ENCODE data around the gene ZNF536. TPM values are rescaled to one million over a fixed set of nuclear protein-coding genes. Genes with fewer than 3 reads are reported as not detected.

The ZNF536 gene
- polyA plus RNA-seq, 1 of the 3 experiments (the other 2 are of a cell fraction), result 0.41 TPM

- DNase-seq, result no peak
- WGBS (ENCODE audit: low lambda C conversion rate), result 43% methylated on average over 5 of the region's 5 CpGs
Observed at GRCh38 chr19:30565636-30566035, 193.5 kb downstream of the ZNF536 start.

GRCh38 chr19:30566681-30567420 is 194.7 kb downstream of the ZNF536 start:
- H3K27ac ChIP-seq (ENCODE audit: low read depth in 2 of 2, low read length in 1 of 2), result peak overlapping the region in 1 of 2 experiments; percentile 98; a peak in 2 of 4 replicates
- no peak overlapping the region for H3K4me3 ChIP-seq (ENCODE audit: low read depth in 2 of 2, low read length in 1 of 2)
- H3K4me1 ChIP-seq (ENCODE audit: control insufficient read depth in 1 of 2, insufficient read depth in 2 of 2, low read depth in 1 of 2, low read length in 1 of 2), result peaks cover 0 to 40% of the 10 kb centered on the region in 2 experiments; a peak in 2 of 4 replicates
- no peaks in the 10 kb centered on the region for H3K27me3 ChIP-seq (ENCODE audit: insufficient read depth)
- POLR2A ChIA-PET, result no interaction called here
- no peaks in the 10 kb centered on the region for H3K36me3 ChIP-seq (replicated peaks in 1 of 2; ENCODE audit: control insufficient read depth in 1 of 2, insufficient read depth in 2 of 2, low read length in 1 of 2)
- H3K9me2 ChIP-seq, result no peaks in the 10 kb centered on the region
- H2AFZ ChIP-seq (ENCODE audit: low read depth), result no peak overlapping the region
- no peaks in the 10 kb centered on the region for H3K79me2 ChIP-seq (ENCODE audit: insufficient read depth)
- no peaks in the 10 kb centered on the region for H4K20me1 ChIP-seq (ENCODE audit: insufficient read depth)
- H3K4me2 ChIP-seq, result no peak overlapping the region
- H3K9me3 ChIP-seq, result no peaks in the 10 kb centered on the region
- CTCF ChIA-PET, result interaction anchor here (0.8 to 1.8 kb wide), 5 partner anchors 10 to 103 kb away, joined by 3 to 6 read pairs (median 3); no protein-coding TSS in a partner anchor
- no peak for DNase-seq
- WGBS (ENCODE audit: low lambda C conversion rate), result 49% methylated on average over 14 of the region's 22 CpGs
- no peak overlapping the region for H3K9ac ChIP-seq
- no peaks in the 10 kb centered on the region for H3F3A ChIP-seq (replicated peaks; ENCODE audit: insufficient read depth)
- TF ChIP-seq GABPA (IDR thresholded peaks at IDR 0.05; ENCODE audit: low read depth), result no peak
- no peak for TF ChIP-seq FOXM1 (IDR thresholded peaks at IDR 0.05; ENCODE audit: low read depth)
- TF ChIP-seq USF1 (IDR thresholded peaks at IDR 0.05; ENCODE audit: borderline replicate concordance, low read depth), result no peak
- TF ChIP-seq TEAD4 (IDR thresholded peaks at IDR 0.05; ENCODE audit: borderline replicate concordance, insufficient read depth), result no peak
- TF ChIP-seq TAF1 (IDR thresholded peaks at IDR 0.05; ENCODE audit: borderline replicate concordance, low read depth, low read length), result no peak
- no peak for TF ChIP-seq ZBTB33 (IDR thresholded peaks at IDR 0.05; ENCODE audit: borderline replicate concordance, low read depth)
- no peak for TF ChIP-seq FOXJ3 (CRISPR knock-in tag; IDR thresholded peaks at IDR 0.05)
- no peak for TF ChIP-seq RCOR1 (IDR thresholded peaks at IDR 0.05; ENCODE audit: low read length)
- no peak for TF ChIP-seq ELF1 (IDR thresholded peaks at IDR 0.05)
- TF ChIP-seq EZH2phosphoT487 (IDR thresholded peaks at IDR 0.05; ENCODE audit: borderline replicate concordance, low read depth), result no peak
- TF ChIP-seq FOSL2 (IDR thresholded peaks at IDR 0.05; ENCODE audit: borderline replicate concordance, low read depth), result no peak
- no peak for TF ChIP-seq RFX5 (IDR thresholded peaks at IDR 0.05; ENCODE audit: low read length)

More at GRCh38 chr19:30565636-30566035, 193.5 kb downstream of the ZNF536 start:
- no peak overlapping the region for H2AFZ ChIP-seq (ENCODE audit: low read depth)
- no peak overlapping the region for H3K4me2 ChIP-seq
- ChIA-PET POLR2A (interaction anchor here (0.7 kb wide), 1 partner anchor 636 kb away, joined by 3 read pairs; no protein-coding TSS in a partner anchor), CTCF (interaction anchor here (1.8 kb wide), 1 partner anchor 10 kb away, joined by 5 read pairs; no protein-coding TSS in a partner anchor)
- H3F3A ChIP-seq (replicated peaks; ENCODE audit: insufficient read depth), result no peaks in the 10 kb centered on the region
- no peaks in the 10 kb centered on the region for H3K9me2 ChIP-seq
- H3K4me1 ChIP-seq (ENCODE audit: control insufficient read depth in 1 of 2, insufficient read depth in 2 of 2, low read depth in 1 of 2, low read length in 1 of 2), result peaks cover 0 to 40% of the 10 kb centered on the region in 2 experiments; a peak in 2 of 4 replicates
- no peak overlapping the region for H3K9ac ChIP-seq
- no peak overlapping the region for H3K4me3 ChIP-seq (ENCODE audit: low read depth in 2 of 2, low read length in 1 of 2)
- no peaks in the 10 kb centered on the region for H3K79me2 ChIP-seq (ENCODE audit: insufficient read depth)
- TF ChIP-seq SIN3A (IDR thresholded peaks at IDR 0.05; ENCODE audit: borderline replicate concordance, low read depth, low read length) (no peak), EP300 (IDR thresholded peaks at IDR 0.05; ENCODE audit: borderline replicate concordance in 1 of 2, low read depth in 1 of 2, low read length in 1 of 2) (no peak), ELF1 (IDR thresholded peaks at IDR 0.05) (no peak), FOXM1 (IDR thresholded peaks at IDR 0.05; ENCODE audit: low read depth) (no peak), GABPA (IDR thresholded peaks at IDR 0.05; ENCODE audit: low read depth) (no peak), RFX5 (IDR thresholded peaks at IDR 0.05; ENCODE audit: low read length) (no peak), ZBTB33 (IDR thresholded peaks at IDR 0.05; ENCODE audit: borderline replicate concordance, low read depth) (no peak), RCOR1 (IDR thresholded peaks at IDR 0.05; ENCODE audit: low read length) (no peak)
- H3K36me3 ChIP-seq (replicated peaks in 1 of 2; ENCODE audit: control insufficient read depth in 1 of 2, insufficient read depth in 2 of 2, low read length in 1 of 2), result no peaks in the 10 kb centered on the region
- H3K27ac ChIP-seq (ENCODE audit: low read depth in 2 of 2, low read length in 1 of 2), result peak overlapping the region in 1 of 2 experiments; percentile 11; a peak in 1 of 4 replicates
- H4K20me1 ChIP-seq (ENCODE audit: insufficient read depth), result no peaks in the 10 kb centered on the region
- H3K9me3 ChIP-seq, result no peaks in the 10 kb centered on the region
- H3K27me3 ChIP-seq (ENCODE audit: insufficient read depth), result no peaks in the 10 kb centered on the region
